Activated CD4-positive, alpha-beta T cell treated with anti-CD3 and anti-CD28 coated beads, Interleukin-2, amount 10 ng/mL, durations not matched to agents 24 days and 14 days (primary cell): ENCODE measurements around the gene ATP9B. TPM values are rescaled to one million over a fixed set of nuclear protein-coding genes. Genes with fewer than 3 reads are reported as not detected.

Source experiments
- DNase-seq: peaks from one replicate; pipeline ENCODE4 v3.0.0; 2022
- H3K27ac Mint-ChIP-seq: one replicate; pipeline ENCODE4 v1.8.0; 2022; ENCODE audit warnings: mild to moderate bottlenecking, mixed read lengths
- H3K27me3 Mint-ChIP-seq: one replicate; pipeline ENCODE4 v1.8.0; 2022; ENCODE audit warnings: mixed read lengths
- H3K36me3 Mint-ChIP-seq: one replicate; pipeline ENCODE4 v1.8.0; 2022; ENCODE audit warnings: low read depth, mild to moderate bottlenecking, mixed read lengths
- H3K4me1 Mint-ChIP-seq: one replicate; pipeline ENCODE4 v1.8.0; 2021; ENCODE audit warnings: mixed read lengths
- H3K4me3 Mint-ChIP-seq: one replicate; pipeline ENCODE4 v1.8.0; 2022; ENCODE audit warnings: mild to moderate bottlenecking, moderate library complexity, mixed read lengths
- H3K9me3 Mint-ChIP-seq: one replicate; pipeline ENCODE4 v1.8.0; 2021; ENCODE audit warnings: mixed read lengths
- intact Hi-C: fragments of 100-400 bp; cut with micrococcal nuclease; formaldehyde crosslinking; loops from one replicate; pipeline ENCODE4 v1.15.1; 2023
- total RNA-seq: library from RNA; stranded (reverse); gene quantifications from 2 replicates; pipeline ENCODE4 v1.2.3, GENCODE V29; 2022

ATP9B gene
- total RNA-seq, 1 donor from 2014 or later, result 30.3 TPM

- Mint-ChIP-seq H3K4me1 (peaks cover 7% of the 10 kb centered on the region), H3K36me3 (peaks cover 44% of the 10 kb centered on the region), H3K27me3 (no peaks in the 10 kb centered on the region), H3K27ac (no peak overlapping the region), H3K4me3 (no peak overlapping the region), H3K9me3 (no peaks in the 10 kb centered on the region)
- intact Hi-C loops, result no loop called here
- DNase-seq, result no peak
Observed at GRCh38 chr18:79418236-79418635, 349.0 kb downstream of the ATP9B start.

- Mint-ChIP-seq H3K27me3 (no peaks in the 10 kb centered on the region), H3K36me3 (peaks cover 39% of the 10 kb centered on the region), H3K9me3 (no peaks in the 10 kb centered on the region), H3K4me3 (no peak overlapping the region), H3K27ac (no peak overlapping the region), H3K4me1 (peaks cover 7% of the 10 kb centered on the region)
- intact Hi-C loops, result no loop called here
- DNase-seq, result no peak
Observed at GRCh38 chr18:79418642-79419041, 349.4 kb downstream of the ATP9B start.

GRCh38 chr18:79420033-79420745 lies 351.0 kb downstream of the ATP9B start:
- peak overlapping the region; percentile 52 for H3K27ac Mint-ChIP-seq
- no peaks in the 10 kb centered on the region for H3K27me3 Mint-ChIP-seq
- H3K9me3 Mint-ChIP-seq, result no peaks in the 10 kb centered on the region
- no peak for DNase-seq
- H3K4me1 Mint-ChIP-seq, result peaks cover 16% of the 10 kb centered on the region
- intact Hi-C loops, result no loop called here
- H3K36me3 Mint-ChIP-seq, result peaks cover 36% of the 10 kb centered on the region
- H3K4me3 Mint-ChIP-seq, result no peak overlapping the region

- Mint-ChIP-seq H3K4me1 (peaks cover 21% of the 10 kb centered on the region), H3K9me3 (no peaks in the 10 kb centered on the region), H3K4me3 (no peak overlapping the region), H3K27me3 (no peaks in the 10 kb centered on the region), H3K27ac (no peak overlapping the region), H3K36me3 (peaks cover 40% of the 10 kb centered on the region)
- no peak for DNase-seq
- intact Hi-C loops, result no loop called here
Observed at GRCh38 chr18:79421275-79421857, 352.2 kb downstream of the ATP9B start.

GRCh38 chr18:79422022-79422782 lies 353.0 kb downstream of the ATP9B start:
- H3K4me3 Mint-ChIP-seq, result no peak overlapping the region
- no peak for DNase-seq
- intact Hi-C loops, result no loop called here
- H3K36me3 Mint-ChIP-seq, result peaks cover 37% of the 10 kb centered on the region
- H3K27ac Mint-ChIP-seq, result no peak overlapping the region
- H3K9me3 Mint-ChIP-seq, result no peaks in the 10 kb centered on the region
- H3K27me3 Mint-ChIP-seq, result no peaks in the 10 kb centered on the region
- H3K4me1 Mint-ChIP-seq, result peaks cover 21% of the 10 kb centered on the region

- no peak for DNase-seq
- no peaks in the 10 kb centered on the region for H3K9me3 Mint-ChIP-seq
- no peak overlapping the region for H3K27ac Mint-ChIP-seq
- H3K36me3 Mint-ChIP-seq, result peaks cover 37% of the 10 kb centered on the region
- peaks cover 21% of the 10 kb centered on the region for H3K4me1 Mint-ChIP-seq
- no peak overlapping the region for H3K4me3 Mint-ChIP-seq
- intact Hi-C loops, result no loop called here
- no peaks in the 10 kb centered on the region for H3K27me3 Mint-ChIP-seq
Observed at GRCh38 chr18:79422783-79423165, 353.6 kb downstream of the ATP9B start.

- peaks cover 37% of the 10 kb centered on the region for H3K36me3 Mint-ChIP-seq
- H3K9me3 Mint-ChIP-seq, result no peaks in the 10 kb centered on the region
Observed at GRCh38 chr18:79423211-79424007, 354.2 kb downstream of the ATP9B start.

GRCh38 chr18:79424008-79424565 lies 354.9 kb downstream of the ATP9B start:
- intact Hi-C loops, result no loop called here
- H3K27ac Mint-ChIP-seq, result peak overlapping the region; percentile 77

More at GRCh38 chr18:79423211-79424007, 354.2 kb downstream of the ATP9B start:
- DNase-seq, result no peak
- H3K4me3 Mint-ChIP-seq, result no peak overlapping the region
- H3K27ac Mint-ChIP-seq, result no peak overlapping the region
- intact Hi-C loops, result no loop called here
- H3K4me1 Mint-ChIP-seq, result peaks cover 21% of the 10 kb centered on the region
- no peaks in the 10 kb centered on the region for H3K27me3 Mint-ChIP-seq

GRCh38 chr18:79424880-79425568 lies 355.8 kb downstream of the ATP9B start:
- intact Hi-C loops, result no loop called here
- Mint-ChIP-seq H3K27ac (peak overlapping the region; percentile 77), H3K27me3 (no peaks in the 10 kb centered on the region), H3K4me3 (no peak overlapping the region), H3K36me3 (peaks cover 37% of the 10 kb centered on the region), H3K9me3 (no peaks in the 10 kb centered on the region), H3K4me1 (peaks cover 21% of the 10 kb centered on the region)
- no peak for DNase-seq

More at GRCh38 chr18:79424008-79424565, 354.9 kb downstream of the ATP9B start:
- H3K4me3 Mint-ChIP-seq, result no peak overlapping the region
- peaks cover 36% of the 10 kb centered on the region for H3K36me3 Mint-ChIP-seq
- no peak for DNase-seq
- H3K27me3 Mint-ChIP-seq, result no peaks in the 10 kb centered on the region
- H3K4me1 Mint-ChIP-seq, result peaks cover 21% of the 10 kb centered on the region
- H3K9me3 Mint-ChIP-seq, result no peaks in the 10 kb centered on the region

GRCh38 chr18:79425569-79425886 lies 356.3 kb downstream of the ATP9B start:
- no peak for DNase-seq
- intact Hi-C loops, result no loop called here

GRCh38 chr18:79426376-79427300 lies 357.4 kb downstream of the ATP9B start:
- no peak for DNase-seq
- intact Hi-C loops, result no loop called here
- Mint-ChIP-seq H3K27ac (no peak overlapping the region), H3K4me1 (peaks cover 20% of the 10 kb centered on the region), H3K9me3 (no peaks in the 10 kb centered on the region), H3K27me3 (no peaks in the 10 kb centered on the region), H3K36me3 (peaks cover 34% of the 10 kb centered on the region), H3K4me3 (no peak overlapping the region)

More at GRCh38 chr18:79425569-79425886, 356.3 kb downstream of the ATP9B start:
- peaks cover 21% of the 10 kb centered on the region for H3K4me1 Mint-ChIP-seq
- no peak overlapping the region for H3K4me3 Mint-ChIP-seq
- H3K27ac Mint-ChIP-seq, result no peak overlapping the region
- H3K9me3 Mint-ChIP-seq, result no peaks in the 10 kb centered on the region
- peaks cover 32% of the 10 kb centered on the region for H3K36me3 Mint-ChIP-seq
- H3K27me3 Mint-ChIP-seq, result no peaks in the 10 kb centered on the region
